Endothelial cell of umbilical vein (primary cell): ENCODE measurements around the gene IL17RB. TPM values are rescaled to one million over a fixed set of nuclear protein-coding genes. Genes with fewer than 3 reads are reported as not detected.

Experiments
- BruUV-seq: library from RNA; stranded (reverse); fragments of 400-500 nt; replicated peaks from 2 replicates; lab custom pipeline; 2021; lab: Mats Ljungman, UMichigan
- CTCF ChIA-PET: fragments of 300-600, 350-600 bp; sonication (Branson Sonifier 250); formaldehyde crosslinking; loops from one replicate; lab custom pipeline; 2021; ENCODE audit warnings: antibody characterized with exemption, inconsistent platforms; lab: Charles Lee
- POLR2A ChIA-PET: fragments of 300-600, 350-600 bp; sonication (Branson Sonifier 250); formaldehyde crosslinking; loops from one replicate; lab custom pipeline; 2021; ENCODE audit warnings: antibody characterized with exemption, inconsistent platforms; lab: Charles Lee
- DNase-seq: peaks from one replicate; pipeline ENCODE4 v3.0.0-alpha.2; 2011; ENCODE audit warnings: low read depth, low spot score
- FAIRE-seq: peaks from 2 replicates; lab custom pipeline; 2011; peaks lifted over from hg19 to GRCh38; lab: Jason Lieb, UNC
- H2AFZ ChIP-seq: 2 replicates; pipeline ENCODE4 v1.6.0; 2012; ENCODE audit warnings: low read depth, low read length, control low read depth, inconsistent platforms
- H3K27ac ChIP-seq: 2 replicates; pipeline ENCODE4 v1.5.1; 2011; ENCODE audit warnings: low read depth, mild to moderate bottlenecking, control low read depth, low read length, moderate library complexity; ENCODE audit not compliant: insufficient read depth
- H3K27me3 ChIP-seq, 2 experiments: 2 replicates each; pipeline versions ENCODE4 v1.6.0 to v1.6.1; 2011; ENCODE audit warnings: low read length in 2 of 2, mixed read lengths in 1 of 2; ENCODE audit not compliant: control insufficient read depth in 2 of 2, insufficient read depth in 2 of 2
- H3K36me3 ChIP-seq, 2 experiments: 2 replicates in 1 of 2; 3 replicates in 1 of 2; pipeline ENCODE4 v1.5.1; 2011; ENCODE audit warnings: low read length in 2 of 2, mild to moderate bottlenecking in 1 of 2, moderate library complexity in 1 of 2; ENCODE audit not compliant: control insufficient read depth in 2 of 2, insufficient read depth in 2 of 2; ENCODE audit errors: extremely low read depth in 1 of 2
- H3K4me1 ChIP-seq: 3 replicates; pipeline ENCODE4 v1.5.1; 2011; ENCODE audit warnings: mild to moderate bottlenecking, low read length; ENCODE audit not compliant: control insufficient read depth, insufficient read depth; ENCODE audit errors: extremely low read depth
- H3K4me2 ChIP-seq: 2 replicates; pipeline ENCODE4 v1.6.1; 2011; ENCODE audit warnings: low read length, control low read depth, mixed read lengths; ENCODE audit not compliant: insufficient read depth
- H3K4me3 ChIP-seq, 3 experiments: fragments of 200-600 bp in 1 of 3; sonication (generic), shearing (Covaris generic) in 1 of 3; replicated peaks in 1 of 3; 2 replicates each; pipeline ENCODE4 v1.5.1; 2011 to 2016; ENCODE audit warnings: control low read depth in 3 of 3, low read length in 3 of 3, mild to moderate bottlenecking in 2 of 3, inconsistent platforms in 1 of 3, low read depth in 1 of 3, moderate library complexity in 1 of 3; ENCODE audit not compliant: insufficient read depth in 1 of 3
- H3K79me2 ChIP-seq: 2 replicates; pipeline ENCODE4 v1.6.0; 2012; ENCODE audit warnings: low read length, inconsistent platforms; ENCODE audit not compliant: control insufficient read depth, insufficient read depth
- H3K9ac ChIP-seq: replicated peaks from 2 replicates; pipeline ENCODE3; 2011; ENCODE audit warnings: low read length, control low read depth; ENCODE audit not compliant: insufficient read depth; ENCODE audit errors: extremely low read depth
- H3K9me1 ChIP-seq: replicated peaks from 3 replicates; pipeline ENCODE4 v1.6.0; 2011; ENCODE audit warnings: mild to moderate bottlenecking, low read length; ENCODE audit not compliant: control insufficient read depth, insufficient read depth; ENCODE audit errors: extremely low read depth
- H3K9me3 ChIP-seq: replicated peaks from 2 replicates; pipeline ENCODE4 v1.5.1; 2012; ENCODE audit warnings: low read length, inconsistent platforms; ENCODE audit not compliant: control insufficient read depth, insufficient read depth
- H4K20me1 ChIP-seq: replicated peaks from 2 replicates; pipeline ENCODE3; 2011; ENCODE audit warnings: mild to moderate bottlenecking, low read length; ENCODE audit not compliant: control insufficient read depth, insufficient read depth; ENCODE audit errors: extremely low read depth
- EZH2 ChIP-seq: IDR thresholded peaks from 2 replicates; pipeline ENCODE4 v1.6.1; 2012; ENCODE audit warnings: borderline replicate concordance, low read depth, mild to moderate bottlenecking, moderate library complexity, low read length, inconsistent platforms; ENCODE audit not compliant: severe bottlenecking
- FOS ChIP-seq: IDR thresholded peaks from 2 replicates; pipeline ENCODE4 v1.6.1; 2011; ENCODE audit warnings: mild to moderate bottlenecking, low read length, moderate library complexity, borderline replicate concordance; ENCODE audit not compliant: insufficient read depth
- GATA2 ChIP-seq: IDR thresholded peaks from 2 replicates; pipeline ENCODE4 v1.7.0; 2011; ENCODE audit warnings: low read depth, mild to moderate bottlenecking, moderate library complexity, mixed read lengths, low read length; ENCODE audit not compliant: insufficient read length, insufficient read depth
- JUN ChIP-seq: IDR thresholded peaks from 2 replicates; pipeline ENCODE4 v1.6.1; 2011; ENCODE audit warnings: borderline replicate concordance, low read depth; ENCODE audit not compliant: insufficient read length, insufficient read depth
- MYC ChIP-seq: IDR thresholded peaks from one replicate; pipeline ENCODE4 v1.6.1; 2011; ENCODE audit warnings: mild to moderate bottlenecking, low read depth, low read length
- POLR2A ChIP-seq: IDR thresholded peaks from 2 replicates; pipeline ENCODE4 v1.6.1; 2012; ENCODE audit warnings: low read depth, mild to moderate bottlenecking, control low read depth, low read length
- POLR2AphosphoS5 ChIP-seq: IDR thresholded peaks from 2 replicates; pipeline ENCODE4 v1.6.1; 2012; ENCODE audit warnings: low read depth, mild to moderate bottlenecking, control low read depth, low read length, moderate library complexity; ENCODE audit not compliant: insufficient read depth
- dilution Hi-C: fragments of 300-500 bp; cut with MboI; formaldehyde crosslinking; loops from one replicate; pipeline ENCODE4 v1.15.0; 2019; ENCODE audit warnings: low sequenced_read_pairs; ENCODE audit not compliant: extremely low pct_ligation_motif_present
- intact Hi-C: fragments of 100-400 bp; cut with micrococcal nuclease; formaldehyde crosslinking; loops from one replicate; pipeline ENCODE4 v1.10.0; 2022
- polyA plus RNA-seq, 4 experiments: library from polyadenylated mRNA; depleted of rRNA in 3 of 4; stranded (reverse) in 3 of 4; unstranded in 1 of 4; fragments of >200 nt; gene quantifications; 2 replicates each; pipeline versions ENCODE4 v1.2.1 to v1.2.3, GENCODE V29; 2011 to 2012; ENCODE audit warnings: missing spikeins in 1 of 4
- total RNA-seq: library from RNA; stranded (reverse); gene quantifications from 2 replicates; pipeline ENCODE4 v1.2.3, GENCODE V29; 2021
- TF ChIP-seq, protein P1 (sequence below): IDR thresholded peaks from 2 replicates; pipeline ENCODE4 v1.6.1; 2011; ENCODE audit not compliant: insufficient read depth, insufficient read length
- TF ChIP-seq, protein P2 (sequence below), 2 donors: IDR thresholded peaks; 1 replicate in 1 of 2; 2 replicates in 1 of 2; pipeline ENCODE4 v1.5.1; 2011; ENCODE audit warnings: low read length in 2 of 2, mild to moderate bottlenecking in 2 of 2, moderate library complexity in 2 of 2, control low read depth in 1 of 2, inconsistent platforms in 1 of 2, low read depth in 1 of 2; ENCODE audit not compliant: insufficient read depth in 1 of 2; ENCODE audit errors: extremely low read depth in 1 of 2

IL17RB gene
- total and polyA plus RNA-seq, 2 donors (not counting 3 experiments of a cell fraction or from before 2014, with no cell fraction given), result 0.04 TPM; not detected in 1

DNA sequence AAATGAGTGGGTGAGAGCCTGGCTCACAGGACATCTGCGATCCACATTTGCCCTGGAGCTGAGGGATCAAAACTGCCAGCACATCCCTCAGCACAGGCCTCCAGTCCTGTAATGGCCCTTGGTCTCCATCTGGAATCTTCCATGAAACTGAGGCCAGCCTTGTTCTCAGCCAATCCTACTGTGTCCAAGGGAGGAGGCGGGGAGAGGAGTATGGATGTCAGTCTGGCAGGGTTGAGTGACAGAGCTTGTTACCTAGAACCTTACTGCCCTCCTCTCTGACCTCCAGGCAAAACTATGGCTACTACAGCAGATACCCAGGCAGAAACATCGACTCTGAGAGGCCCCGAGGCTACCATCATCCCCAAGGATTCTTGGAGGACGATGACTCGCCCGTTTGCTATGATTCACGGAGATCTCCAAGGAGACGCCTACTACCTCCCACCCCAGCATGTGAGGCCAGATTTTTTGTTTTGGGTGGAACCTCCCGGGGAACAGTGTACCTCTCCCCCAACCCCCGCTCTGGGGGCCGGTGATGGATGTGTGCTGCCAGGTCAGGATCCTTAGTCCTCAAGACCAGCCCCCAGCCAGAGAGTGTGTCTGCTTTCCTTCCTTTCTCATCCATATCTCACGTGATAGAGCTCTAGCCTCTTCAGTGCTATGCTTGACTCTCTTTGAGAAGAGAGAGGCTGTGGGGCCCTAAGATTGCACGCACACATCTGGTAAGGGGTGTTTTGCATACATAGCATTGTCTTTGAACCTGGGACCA lies 41.5 kb upstream of the IL17RB start:
- ChIA-PET CTCF (no interaction called here), POLR2A (no interaction called here)
- no peak for DNase-seq
- Histone ChIP-seq H3K9me3 (no peaks in the 10 kb centered on the region), H3K4me3 (no peak overlapping the region), H3K27ac (no peak overlapping the region), H4K20me1 (no peaks in the 10 kb centered on the region), H3K4me2 (no peak overlapping the region), H3K27me3 (no peaks in the 10 kb centered on the region), H3K79me2 (no peaks in the 10 kb centered on the region), H3K9ac (no peak overlapping the region), H2AFZ (no peak overlapping the region), H3K9me1 (no peaks in the 10 kb centered on the region), H3K4me1 (no peaks in the 10 kb centered on the region), H3K36me3 (no peaks in the 10 kb centered on the region)
- intact Hi-C loops, result no loop called here
- FAIRE-seq, result no peak
- no TSS peak for BruUV-seq
- dilution Hi-C loops, result no loop called here
- TF ChIP-seq, protein P1, sequence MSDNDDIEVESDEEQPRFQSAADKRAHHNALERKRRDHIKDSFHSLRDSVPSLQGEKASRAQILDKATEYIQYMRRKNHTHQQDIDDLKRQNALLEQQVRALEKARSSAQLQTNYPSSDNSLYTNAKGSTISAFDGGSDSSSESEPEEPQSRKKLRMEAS, result no peak
- no peak for TF ChIP-seq MYC
- no peak for TF ChIP-seq POLR2AphosphoS5
- TF ChIP-seq EZH2, result no peak
- no peak for TF ChIP-seq POLR2A
- TF ChIP-seq, protein P2, sequence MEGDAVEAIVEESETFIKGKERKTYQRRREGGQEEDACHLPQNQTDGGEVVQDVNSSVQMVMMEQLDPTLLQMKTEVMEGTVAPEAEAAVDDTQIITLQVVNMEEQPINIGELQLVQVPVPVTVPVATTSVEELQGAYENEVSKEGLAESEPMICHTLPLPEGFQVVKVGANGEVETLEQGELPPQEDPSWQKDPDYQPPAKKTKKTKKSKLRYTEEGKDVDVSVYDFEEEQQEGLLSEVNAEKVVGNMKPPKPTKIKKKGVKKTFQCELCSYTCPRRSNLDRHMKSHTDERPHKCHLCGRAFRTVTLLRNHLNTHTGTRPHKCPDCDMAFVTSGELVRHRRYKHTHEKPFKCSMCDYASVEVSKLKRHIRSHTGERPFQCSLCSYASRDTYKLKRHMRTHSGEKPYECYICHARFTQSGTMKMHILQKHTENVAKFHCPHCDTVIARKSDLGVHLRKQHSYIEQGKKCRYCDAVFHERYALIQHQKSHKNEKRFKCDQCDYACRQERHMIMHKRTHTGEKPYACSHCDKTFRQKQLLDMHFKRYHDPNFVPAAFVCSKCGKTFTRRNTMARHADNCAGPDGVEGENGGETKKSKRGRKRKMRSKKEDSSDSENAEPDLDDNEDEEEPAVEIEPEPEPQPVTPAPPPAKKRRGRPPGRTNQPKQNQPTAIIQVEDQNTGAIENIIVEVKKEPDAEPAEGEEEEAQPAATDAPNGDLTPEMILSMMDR (IDR thresholded peaks at IDR 0.05; ENCODE audit: extremely low read depth in 1 of 2, insufficient read depth in 1 of 2, low read depth in 1 of 2, low read length in 2 of 2), result no peak
- TF ChIP-seq JUN, result no peak
- TF ChIP-seq GATA2, result no peak
- no peak for TF ChIP-seq FOS
